PC-9 (cell line): ENCODE data around the gene PRPF8.

ENCODE experiments used
- EZH2 ChIP-seq: fragments of 200-600 bp; sonication (generic); IDR thresholded peaks from 2 replicates; pipeline ENCODE4 v1.8.0; 2017; ENCODE audit warnings: antibody characterized with exemption, low read depth
- TF ChIP-seq, protein P1 (sequence below): fragments of 200-600 bp; sonication (generic); conservative IDR thresholded peaks from 2 replicates; pipeline ENCODE4 v1.6.1; 2017; ENCODE audit warnings: mixed run types, antibody characterized with exemption, mild to moderate bottlenecking, moderate library complexity

DNA sequence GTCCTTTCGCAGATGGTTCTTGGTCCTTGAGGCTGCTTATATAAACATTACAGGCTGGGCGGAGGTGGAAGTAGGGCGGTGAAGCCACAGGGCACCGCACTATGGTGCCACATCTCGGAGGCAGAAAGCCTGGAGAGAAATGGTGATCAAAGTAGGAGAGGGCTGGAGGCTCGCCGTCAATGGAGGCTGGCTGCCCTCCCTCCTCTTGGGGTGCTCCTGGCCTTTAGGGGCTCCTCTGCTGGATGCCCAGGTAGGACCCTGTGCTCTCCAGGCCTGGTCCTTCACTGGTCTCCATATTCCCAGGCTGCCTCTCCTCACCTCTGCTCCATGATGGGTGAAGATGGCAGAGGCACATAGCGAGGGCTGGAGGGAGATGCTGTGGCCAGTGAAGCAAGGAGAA lies 27.6 kb upstream of the PRPF8 start:
- TF ChIP-seq, protein P1, sequence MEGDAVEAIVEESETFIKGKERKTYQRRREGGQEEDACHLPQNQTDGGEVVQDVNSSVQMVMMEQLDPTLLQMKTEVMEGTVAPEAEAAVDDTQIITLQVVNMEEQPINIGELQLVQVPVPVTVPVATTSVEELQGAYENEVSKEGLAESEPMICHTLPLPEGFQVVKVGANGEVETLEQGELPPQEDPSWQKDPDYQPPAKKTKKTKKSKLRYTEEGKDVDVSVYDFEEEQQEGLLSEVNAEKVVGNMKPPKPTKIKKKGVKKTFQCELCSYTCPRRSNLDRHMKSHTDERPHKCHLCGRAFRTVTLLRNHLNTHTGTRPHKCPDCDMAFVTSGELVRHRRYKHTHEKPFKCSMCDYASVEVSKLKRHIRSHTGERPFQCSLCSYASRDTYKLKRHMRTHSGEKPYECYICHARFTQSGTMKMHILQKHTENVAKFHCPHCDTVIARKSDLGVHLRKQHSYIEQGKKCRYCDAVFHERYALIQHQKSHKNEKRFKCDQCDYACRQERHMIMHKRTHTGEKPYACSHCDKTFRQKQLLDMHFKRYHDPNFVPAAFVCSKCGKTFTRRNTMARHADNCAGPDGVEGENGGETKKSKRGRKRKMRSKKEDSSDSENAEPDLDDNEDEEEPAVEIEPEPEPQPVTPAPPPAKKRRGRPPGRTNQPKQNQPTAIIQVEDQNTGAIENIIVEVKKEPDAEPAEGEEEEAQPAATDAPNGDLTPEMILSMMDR, result no peak
- no peak for TF ChIP-seq EZH2
